ENCODE data around the gene SLC44A2.

The SLC44A2 gene

GRCh38 chr19:10625003-10625761 is at the start of gene SLC44A2:
Gene SLC44A2, plus strand, starts transcription at chr19:10625553. Its CDS starts 81 bp downstream, at chr19:10625634.
- peak; percentile 38 for DNase-seq (ENCODE audit: low read depth)

GRCh38 chr19:10577951-10578350 is 47.4 kb upstream of the SLC44A2 start:
- no peak for DNase-seq (ENCODE audit: low read depth)

- peak; percentile 88 for DNase-seq (ENCODE audit: low read depth)
Observed at GRCh38 chr19:10580979-10581631, 44.2 kb upstream of the SLC44A2 start.

GRCh38 chr19:10582091-10582490 is 43.3 kb upstream of the SLC44A2 start:
- DNase-seq (ENCODE audit: low read depth) = no peak

GRCh38 chr19:10583036-10583776 is 42.1 kb upstream of the SLC44A2 start:
- no peak for DNase-seq (ENCODE audit: low read depth)

- DNase-seq (ENCODE audit: low read depth) = no peak
Observed at GRCh38 chr19:10586396-10586795, 39.0 kb upstream of the SLC44A2 start.

GRCh38 chr19:10587022-10587838 is 38.1 kb upstream of the SLC44A2 start, which contains the start of gene AP1M2:
Gene AP1M2, minus strand, starts transcription at chr19:10587312. Its CDS starts 81 bp downstream, at chr19:10587231.
- no peak for DNase-seq (ENCODE audit: low read depth)

GRCh38 chr19:10587839-10588150 is 37.6 kb upstream of the SLC44A2 start:
- DNase-seq (ENCODE audit: low read depth) = no peak

GRCh38 chr19:10593148-10593547 is 32.2 kb upstream of the SLC44A2 start:
- DNase-seq (ENCODE audit: low read depth) = no peak

GRCh38 chr19:10593820-10594637 is 31.3 kb upstream of the SLC44A2 start:
- DNase-seq (ENCODE audit: low read depth) = no peak

- no peak for DNase-seq (ENCODE audit: low read depth)
Observed at GRCh38 chr19:10600149-10600548, 25.2 kb upstream of the SLC44A2 start.

GRCh38 chr19:10601999-10602329 is 23.4 kb upstream of the SLC44A2 start:
- no peak for DNase-seq (ENCODE audit: low read depth)

- DNase-seq (ENCODE audit: low read depth) = peak; percentile 35
Observed at GRCh38 chr19:10602330-10603083, 22.8 kb upstream of the SLC44A2 start.

GRCh38 chr19:10603084-10603872 is 22.1 kb upstream of the SLC44A2 start:
- no peak for DNase-seq (ENCODE audit: low read depth)

- DNase-seq (ENCODE audit: low read depth) = no peak
Observed at GRCh38 chr19:10603873-10604459, 21.4 kb upstream of the SLC44A2 start.

- no peak for DNase-seq (ENCODE audit: low read depth)
Observed at GRCh38 chr19:10604460-10604980, 20.8 kb upstream of the SLC44A2 start.

- no peak for DNase-seq (ENCODE audit: low read depth)
Observed at GRCh38 chr19:10611907-10612306, 13.4 kb upstream of the SLC44A2 start.

GRCh38 chr19:10612499-10613119 is 12.7 kb upstream of the SLC44A2 start:
- DNase-seq (ENCODE audit: low read depth) = no peak
